ENCODE measurements around the gene AXL. TPM values are rescaled to one million over a fixed set of nuclear protein-coding genes. Genes with fewer than 3 reads are reported as not detected.

AXL gene
- total RNA-seq, 6 experiments from 2014 or later = 5.7 to 20.3 (median 10.2) TPM

DNA sequence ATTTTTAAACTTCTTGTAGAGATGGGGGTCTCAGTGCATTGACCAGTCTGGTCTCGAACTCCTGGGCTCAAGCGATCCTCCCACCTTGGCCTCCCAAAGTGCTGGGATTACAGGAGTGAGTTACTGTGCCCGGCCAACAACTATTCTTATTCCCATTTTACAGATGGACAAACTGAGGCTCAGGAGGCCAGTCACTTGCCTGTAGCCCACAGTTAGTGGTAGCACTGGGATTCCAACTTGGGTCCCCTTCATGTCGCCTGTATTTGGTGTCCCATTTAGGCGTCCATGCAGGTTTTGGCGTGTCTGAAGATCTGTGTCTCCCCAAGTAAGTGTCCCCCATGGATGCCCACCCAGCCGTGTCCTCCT, 791 bp upstream of the AXL start:
- 42% methylated on average over 4 of the region's 7 CpGs for WGBS (ENCODE audit: insufficient coverage, low coverage, low lambda C conversion rate, missing lambda C conversion rate)
- TF ChIP-seq, protein P1, sequence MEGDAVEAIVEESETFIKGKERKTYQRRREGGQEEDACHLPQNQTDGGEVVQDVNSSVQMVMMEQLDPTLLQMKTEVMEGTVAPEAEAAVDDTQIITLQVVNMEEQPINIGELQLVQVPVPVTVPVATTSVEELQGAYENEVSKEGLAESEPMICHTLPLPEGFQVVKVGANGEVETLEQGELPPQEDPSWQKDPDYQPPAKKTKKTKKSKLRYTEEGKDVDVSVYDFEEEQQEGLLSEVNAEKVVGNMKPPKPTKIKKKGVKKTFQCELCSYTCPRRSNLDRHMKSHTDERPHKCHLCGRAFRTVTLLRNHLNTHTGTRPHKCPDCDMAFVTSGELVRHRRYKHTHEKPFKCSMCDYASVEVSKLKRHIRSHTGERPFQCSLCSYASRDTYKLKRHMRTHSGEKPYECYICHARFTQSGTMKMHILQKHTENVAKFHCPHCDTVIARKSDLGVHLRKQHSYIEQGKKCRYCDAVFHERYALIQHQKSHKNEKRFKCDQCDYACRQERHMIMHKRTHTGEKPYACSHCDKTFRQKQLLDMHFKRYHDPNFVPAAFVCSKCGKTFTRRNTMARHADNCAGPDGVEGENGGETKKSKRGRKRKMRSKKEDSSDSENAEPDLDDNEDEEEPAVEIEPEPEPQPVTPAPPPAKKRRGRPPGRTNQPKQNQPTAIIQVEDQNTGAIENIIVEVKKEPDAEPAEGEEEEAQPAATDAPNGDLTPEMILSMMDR (IDR thresholded peaks at IDR 0.05) = no peak
- no peak for TF ChIP-seq POLR2A (IDR thresholded peaks at IDR 0.05)
- ATAC-seq (no peak), DNase-seq (no peak)
- Histone ChIP-seq H3K27me3 (no peaks in the 10 kb centered on the region), H3K4me3 (no peak overlapping the region), H3K4me1 (no peaks in the 10 kb centered on the region), H3K9me3 (no peaks in the 10 kb centered on the region), H3K36me3 (no peaks in the 10 kb centered on the region), H3K27ac (no peak overlapping the region)
- intact Hi-C loops (cut with DNase I) = no loop called here

DNA sequence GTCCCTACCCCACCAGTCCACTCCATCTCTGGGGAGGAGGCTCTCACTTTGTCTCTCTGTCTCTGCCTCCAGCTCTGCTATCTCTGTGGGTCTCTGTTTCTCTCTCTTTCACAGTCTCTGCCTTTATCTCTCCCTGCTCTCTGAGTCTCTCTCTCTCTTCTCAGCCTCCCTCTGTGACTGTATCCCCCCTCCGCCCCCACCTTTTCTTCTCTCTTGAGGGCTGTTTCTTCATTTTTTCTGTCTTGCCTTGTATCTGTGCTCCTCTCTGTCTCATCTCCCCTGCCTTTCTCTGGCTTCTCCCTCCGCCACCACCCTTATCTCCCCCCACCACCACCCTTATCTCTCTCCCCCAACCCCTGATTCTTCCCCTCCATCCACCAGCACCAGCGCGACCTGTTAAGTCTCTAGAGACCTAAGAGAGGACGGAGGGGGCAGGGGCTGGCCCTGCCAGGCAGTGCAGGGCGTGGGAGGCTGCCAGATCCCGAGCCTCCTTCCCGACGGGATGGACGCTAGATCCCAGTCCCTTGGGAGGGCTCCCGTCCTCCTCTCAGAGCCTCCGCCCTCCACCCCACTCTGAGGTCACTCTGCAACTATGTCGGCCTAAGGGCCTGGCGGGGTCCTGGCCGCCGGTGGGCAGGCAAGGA, 1.0 kb downstream of the AXL start:
- Histone ChIP-seq H3K36me3 (no peaks in the 10 kb centered on the region), H3K9me3 (no peaks in the 10 kb centered on the region), H3K27ac (peak overlapping the region in 1 of 3 donors; percentile 65), H3K4me3 (peak overlapping the region; percentile 7 to 36 (median 16)), H3K27me3 (no peaks in the 10 kb centered on the region), H3K4me1 (no peaks in the 10 kb centered on the region)
- DNase-seq (no peak), ATAC-seq (no peak)
- no peak for TF ChIP-seq POLR2A (IDR thresholded peaks at IDR 0.05)
- TF ChIP-seq, protein P1 (IDR thresholded peaks at IDR 0.05) = no peak
- intact Hi-C loops (cut with DNase I) = no loop called here
- WGBS (ENCODE audit: insufficient coverage, low coverage, low lambda C conversion rate, missing lambda C conversion rate) = 37% methylated on average over 13 of the region's 16 CpGs

DNA sequence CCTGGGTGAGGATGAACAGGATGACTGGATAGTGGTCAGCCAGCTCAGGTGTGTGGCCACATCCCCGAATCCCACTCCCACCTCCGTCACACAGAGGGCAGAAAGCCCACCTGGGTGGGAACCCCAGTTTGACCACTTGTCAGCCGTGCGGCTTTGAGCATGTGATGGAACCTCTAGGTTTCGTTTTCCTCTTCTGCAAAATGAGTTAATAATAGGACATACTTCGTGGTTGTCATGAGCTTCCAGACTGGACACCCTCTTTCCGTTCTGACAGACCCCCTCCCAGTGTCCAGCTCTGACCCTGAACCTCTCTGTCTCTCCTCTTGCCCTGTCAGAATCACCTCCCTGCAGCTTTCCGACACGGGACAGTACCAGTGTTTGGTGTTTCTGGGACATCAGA, 1.8 kb downstream of the AXL start:
- H3K27me3 ChIP-seq = no peaks in the 10 kb centered on the region
- ATAC-seq (no peak), DNase-seq (no peak)
- WGBS (ENCODE audit: insufficient coverage, low coverage, low lambda C conversion rate, missing lambda C conversion rate) = 23% methylated on average over 3 of the region's 9 CpGs
- H3K9me3 ChIP-seq = no peaks in the 10 kb centered on the region
- H3K4me1 ChIP-seq = no peaks in the 10 kb centered on the region
- TF ChIP-seq, protein P1 (IDR thresholded peaks at IDR 0.05) = no peak
- TF ChIP-seq POLR2A (IDR thresholded peaks at IDR 0.05) = no peak
- peak overlapping the region in 1 of 3 donors; percentile 34 for H3K27ac ChIP-seq
- intact Hi-C loops (cut with DNase I) = no loop called here
- peak overlapping the region in 2 of 3 donors; percentile 7 to 29 for H3K4me3 ChIP-seq
- H3K36me3 ChIP-seq = no peaks in the 10 kb centered on the region

DNA sequence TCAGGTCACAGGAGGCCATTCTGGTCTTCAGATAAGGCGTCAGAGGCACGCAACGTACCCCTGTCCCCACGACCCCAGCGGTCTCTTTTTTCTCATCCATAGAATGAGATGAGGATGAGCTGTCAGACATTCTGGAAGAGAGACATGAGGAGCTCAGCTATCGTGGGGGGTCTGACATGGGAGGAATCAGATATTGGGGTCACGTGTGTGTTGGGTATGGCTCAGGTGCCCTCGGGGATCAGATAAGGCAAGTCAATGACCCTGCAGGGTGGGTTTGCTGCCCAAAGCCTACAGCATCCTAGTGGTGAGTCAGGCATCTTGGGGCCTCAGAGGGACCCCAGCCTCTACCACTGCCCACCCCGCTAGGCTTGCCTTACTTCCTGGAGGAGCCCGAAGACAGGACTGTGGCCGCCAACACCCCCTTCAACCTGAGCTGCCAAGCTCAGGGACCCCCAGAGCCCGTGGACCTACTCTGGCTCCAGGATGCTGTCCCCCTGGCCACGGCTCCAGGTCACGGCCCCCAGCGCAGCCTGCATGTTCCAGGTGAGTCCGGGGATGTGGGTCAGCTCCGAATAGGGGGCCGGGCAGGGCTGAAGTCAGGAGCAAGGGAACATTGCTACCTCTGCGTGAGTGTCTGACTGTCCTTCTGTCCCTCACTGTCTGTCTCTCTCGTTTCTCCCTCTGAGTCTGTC, 2.6 kb downstream of the AXL start:
- DNase-seq (no peak), ATAC-seq (no peak)
- Histone ChIP-seq H3K27me3 (no peaks in the 10 kb centered on the region), H3K4me3 (no peak overlapping the region), H3K36me3 (no peaks in the 10 kb centered on the region), H3K27ac (no peak overlapping the region), H3K9me3 (no peaks in the 10 kb centered on the region), H3K4me1 (no peaks in the 10 kb centered on the region)
- TF ChIP-seq POLR2A (IDR thresholded peaks at IDR 0.05) = no peak
- TF ChIP-seq, protein P1 (IDR thresholded peaks at IDR 0.05) = no peak
- WGBS (ENCODE audit: insufficient coverage, low coverage, low lambda C conversion rate, missing lambda C conversion rate) = 65% methylated on average over 9 of the region's 20 CpGs
- intact Hi-C loops (cut with DNase I) = no loop called here

Measured in right lobe of liver (tissue), 6 donors.